Karpas-422 (cell line): Measurements from ENCODE around the gene MGAT5. TPM values are rescaled to one million over a fixed set of nuclear protein-coding genes. Genes with fewer than 3 reads are reported as not detected.

Experiments
- DNase-seq: peaks from one replicate; pipeline ENCODE4 v3.0.0-alpha.2; 2015
- H2AFZ ChIP-seq: fragments of 200-600 bp; sonication (generic); 2 replicates; pipeline ENCODE4 v1.6.1; 2014; ENCODE audit warnings: antibody characterized with exemption, low read length, mixed read lengths
- H3K27ac ChIP-seq: fragments of 200-600 bp; sonication (generic); 2 replicates; pipeline ENCODE4 v1.5.1; 2014; ENCODE audit warnings: mild to moderate bottlenecking, low read length, moderate library complexity
- H3K27me3 ChIP-seq: fragments of 200-600 bp; sonication (generic); 2 replicates; pipeline ENCODE4 v1.6.1; 2014; ENCODE audit warnings: low read length, mixed read lengths
- H3K36me3 ChIP-seq: fragments of 200-600 bp; sonication (generic); 2 replicates; pipeline ENCODE4 v1.6.1; 2014; ENCODE audit warnings: low read length, mixed read lengths; ENCODE audit not compliant: insufficient read depth
- H3K4me1 ChIP-seq: fragments of 200-600 bp; sonication (generic); 2 replicates; pipeline ENCODE4 v1.6.1; 2014; ENCODE audit warnings: mild to moderate bottlenecking, low read length, mixed read lengths
- H3K4me2 ChIP-seq: fragments of 200-600 bp; sonication (generic); 2 replicates; pipeline ENCODE4 v1.6.1; 2014; ENCODE audit warnings: low read length, low read depth, mild to moderate bottlenecking; ENCODE audit not compliant: poor library complexity, severe bottlenecking
- H3K4me3 ChIP-seq: fragments of 200-600 bp; sonication (generic); 2 replicates; pipeline ENCODE4 v1.5.1; 2014; ENCODE audit warnings: mild to moderate bottlenecking, antibody characterized with exemption, low read length, mixed read lengths
- H3K79me2 ChIP-seq: fragments of 200-600 bp; sonication (generic); 2 replicates; pipeline ENCODE4 v1.6.1; 2014; ENCODE audit warnings: mild to moderate bottlenecking, low read length, mixed read lengths
- H3K9ac ChIP-seq: fragments of 200-600 bp; sonication (generic); 2 replicates; pipeline ENCODE4 v1.6.0; 2014; ENCODE audit warnings: low read length
- H3K9me2 ChIP-seq: fragments of 200-600 bp; sonication (generic), shearing (Covaris generic); replicated peaks from 2 replicates; pipeline ENCODE4 v1.6.0; 2014; ENCODE audit warnings: mild to moderate bottlenecking, low read length, moderate library complexity; ENCODE audit not compliant: insufficient read depth
- H3K9me3 ChIP-seq: fragments of 300-700, 200-600 bp; sonication (generic); 2 replicates; pipeline ENCODE4 v1.6.1; 2014; ENCODE audit warnings: low read length, mixed read lengths
- H4K20me1 ChIP-seq: fragments of 200-600 bp; sonication (generic); 2 replicates; pipeline ENCODE4 v1.6.1; 2014; ENCODE audit warnings: mild to moderate bottlenecking, antibody characterized with exemption, low read length, low read depth; ENCODE audit not compliant: insufficient read depth
- total RNA-seq: library from RNA; depleted of rRNA; stranded (reverse); fragments of >200 nt; shearing (Covaris generic); gene quantifications from 2 replicates; pipeline ENCODE4 v1.2.3, GENCODE V29; 2014; ENCODE audit warnings: low replicate concordance

Gene MGAT5
- total RNA-seq, 1 experiment from 2014 or later = 22.7 TPM

- Histone ChIP-seq H3K27ac (no peak overlapping the region), H3K36me3 (no peaks in the 10 kb centered on the region), H3K79me2 (no peaks in the 10 kb centered on the region), H3K9ac (no peak overlapping the region), H3K4me2 (no peak overlapping the region), H3K4me1 (peaks cover 22% of the 10 kb centered on the region), H3K9me3 (no peaks in the 10 kb centered on the region), H2AFZ (no peak overlapping the region), H3K9me2 (no peaks in the 10 kb centered on the region), H4K20me1 (peaks cover 70% of the 10 kb centered on the region), H3K27me3 (no peaks in the 10 kb centered on the region), H3K4me3 (no peak overlapping the region)
- no peak for DNase-seq
Measured at GRCh38 chr2:134216152-134216829, 37.6 kb upstream of the MGAT5 start.

GRCh38 chr2:134217351-134217750, 36.5 kb upstream of the MGAT5 start:
- Histone ChIP-seq H3K27me3 (no peaks in the 10 kb centered on the region), H3K9me3 (no peaks in the 10 kb centered on the region), H3K9me2 (no peaks in the 10 kb centered on the region), H3K4me3 (no peak overlapping the region), H2AFZ (no peak overlapping the region), H4K20me1 (peaks cover 73% of the 10 kb centered on the region), H3K4me1 (peaks cover 22% of the 10 kb centered on the region), H3K9ac (no peak overlapping the region), H3K4me2 (no peak overlapping the region), H3K27ac (no peak overlapping the region), H3K79me2 (no peaks in the 10 kb centered on the region), H3K36me3 (no peaks in the 10 kb centered on the region)
- DNase-seq = no peak

- no peaks in the 10 kb centered on the region for H3K9me2 ChIP-seq
- no peak overlapping the region for H3K4me2 ChIP-seq
- H3K27me3 ChIP-seq = no peaks in the 10 kb centered on the region
- DNase-seq = no peak
- H3K79me2 ChIP-seq = no peaks in the 10 kb centered on the region
- no peaks in the 10 kb centered on the region for H3K9me3 ChIP-seq
- H3K9ac ChIP-seq = no peak overlapping the region
- H3K4me1 ChIP-seq = peaks cover 18% of the 10 kb centered on the region
- H4K20me1 ChIP-seq = peaks cover 70% of the 10 kb centered on the region
- H3K4me3 ChIP-seq = no peak overlapping the region
- H3K27ac ChIP-seq = no peak overlapping the region
- H2AFZ ChIP-seq = no peak overlapping the region
- H3K36me3 ChIP-seq = no peaks in the 10 kb centered on the region
Measured at GRCh38 chr2:134217924-134218323, 35.9 kb upstream of the MGAT5 start.

GRCh38 chr2:134218414-134218813, 35.5 kb upstream of the MGAT5 start:
- Histone ChIP-seq H3K27me3 (no peaks in the 10 kb centered on the region), H3K9me2 (no peaks in the 10 kb centered on the region), H3K36me3 (no peaks in the 10 kb centered on the region), H3K9ac (no peak overlapping the region), H4K20me1 (peaks cover 68% of the 10 kb centered on the region), H3K4me3 (no peak overlapping the region), H3K4me2 (no peak overlapping the region), H3K4me1 (peaks cover 15% of the 10 kb centered on the region), H3K27ac (no peak overlapping the region), H3K79me2 (no peaks in the 10 kb centered on the region), H2AFZ (no peak overlapping the region), H3K9me3 (no peaks in the 10 kb centered on the region)
- peak; percentile 57 for DNase-seq

GRCh38 chr2:134218930-134219658, 34.8 kb upstream of the MGAT5 start:
- H2AFZ ChIP-seq = no peak overlapping the region
- peaks cover 15% of the 10 kb centered on the region for H3K4me1 ChIP-seq
- DNase-seq = no peak
- no peaks in the 10 kb centered on the region for H3K79me2 ChIP-seq
- no peak overlapping the region for H3K27ac ChIP-seq
- peaks cover 65% of the 10 kb centered on the region for H4K20me1 ChIP-seq
- H3K4me2 ChIP-seq = no peak overlapping the region
- H3K4me3 ChIP-seq = no peak overlapping the region
- no peaks in the 10 kb centered on the region for H3K9me3 ChIP-seq
- no peaks in the 10 kb centered on the region for H3K9me2 ChIP-seq
- no peak overlapping the region for H3K9ac ChIP-seq
- no peaks in the 10 kb centered on the region for H3K36me3 ChIP-seq
- no peaks in the 10 kb centered on the region for H3K27me3 ChIP-seq

- no peak overlapping the region for H3K27ac ChIP-seq
Measured at GRCh38 chr2:134220344-134220974, 33.4 kb upstream of the MGAT5 start.

GRCh38 chr2:134224005-134224404, 29.9 kb upstream of the MGAT5 start:
- H3K27me3 ChIP-seq = no peaks in the 10 kb centered on the region
- no peak overlapping the region for H3K9ac ChIP-seq
- peaks cover 14% of the 10 kb centered on the region for H3K9me3 ChIP-seq
- peaks cover 27% of the 10 kb centered on the region for H4K20me1 ChIP-seq
- H2AFZ ChIP-seq = no peak overlapping the region
- no peaks in the 10 kb centered on the region for H3K79me2 ChIP-seq
- no peaks in the 10 kb centered on the region for H3K36me3 ChIP-seq
- H3K9me2 ChIP-seq = no peaks in the 10 kb centered on the region
- H3K27ac ChIP-seq = no peak overlapping the region
- H3K4me2 ChIP-seq = no peak overlapping the region
- no peak for DNase-seq
- H3K4me1 ChIP-seq = peaks cover 3% of the 10 kb centered on the region
- H3K4me3 ChIP-seq = no peak overlapping the region

More at GRCh38 chr2:134220344-134220974, 33.4 kb upstream of the MGAT5 start:
- DNase-seq = no peak
- Histone ChIP-seq H3K4me2 (no peak overlapping the region), H3K36me3 (no peaks in the 10 kb centered on the region), H2AFZ (no peak overlapping the region), H4K20me1 (peaks cover 61% of the 10 kb centered on the region), H3K4me1 (peaks cover 15% of the 10 kb centered on the region), H3K79me2 (no peaks in the 10 kb centered on the region), H3K27me3 (no peaks in the 10 kb centered on the region), H3K9ac (no peak overlapping the region), H3K9me3 (no peaks in the 10 kb centered on the region), H3K9me2 (no peaks in the 10 kb centered on the region), H3K4me3 (no peak overlapping the region)

- Histone ChIP-seq H3K27me3 (no peaks in the 10 kb centered on the region), H4K20me1 (peaks cover 24% of the 10 kb centered on the region), H3K4me1 (peaks cover 6% of the 10 kb centered on the region), H3K4me3 (no peak overlapping the region), H3K4me2 (no peak overlapping the region), H3K9ac (no peak overlapping the region), H3K9me2 (no peaks in the 10 kb centered on the region), H3K9me3 (peaks cover 14% of the 10 kb centered on the region), H3K36me3 (no peaks in the 10 kb centered on the region), H2AFZ (no peak overlapping the region), H3K79me2 (no peaks in the 10 kb centered on the region), H3K27ac (no peak overlapping the region)
- DNase-seq = no peak
Measured at GRCh38 chr2:134225173-134225572, 28.7 kb upstream of the MGAT5 start.
